K562 (cell line): Measurements from ENCODE around the gene PIKFYVE. TPM values are rescaled to one million over a fixed set of nuclear protein-coding genes. Genes with fewer than 3 reads are reported as not detected.

Experiments used
- ATAC-seq: fragments of 200-7000 bp; cut with Tn5 transposase; 3 replicates; pipeline ENCODE4 v1.9.1; 2020; ENCODE audit warnings: moderate library complexity
- BruUV-seq: library from RNA; stranded (reverse); fragments of 400-500 nt; replicated peaks from 2 replicates; lab custom pipeline; 2021; lab: Mats Ljungman, UMichigan
- CTCF ChIA-PET: fragments of 300-600 bp; formaldehyde crosslinking; extraction: SDS; loops from one replicate; lab custom pipeline; 2021; ENCODE audit warnings: low intra/inter-chr PET ratio; lab: Yijun Ruan, JAX
- POLR2A ChIA-PET: fragments of 300-600, 350-650 bp; sonication (Branson Sonifier 250); formaldehyde crosslinking; extraction: SDS; loops from one replicate; lab custom pipeline; 2021; ENCODE audit warnings: antibody characterized with exemption, inconsistent platforms; lab: Yijun Ruan, JAX
- DNase-seq, 4 experiments: peaks; one replicate each; pipeline versions ENCODE4 v3.0.0 to v3.0.0-alpha.2; 2011 to 2018; ENCODE audit warnings: low spot score in 3 of 4, mixed read lengths in 3 of 4; ENCODE audit errors: extremely low read depth in 1 of 4
- FAIRE-seq: peaks from 2 replicates; lab custom pipeline; 2011; peaks lifted over from hg19 to GRCh38; lab: Jason Lieb, UNC
- H2AFZ ChIP-seq: 2 replicates; pipeline ENCODE4 v1.6.0; 2011; ENCODE audit warnings: low read depth, low read length, control low read depth, inconsistent platforms
- H3K27ac ChIP-seq: fragments of 200-600 bp; 3 replicates; pipeline ENCODE4 v1.8.0; 2011; ENCODE audit warnings: low read depth, mild to moderate bottlenecking, control low read depth, inconsistent platforms, low read length, moderate library complexity, mixed read lengths; ENCODE audit errors: extremely low read depth
- H3K27me3 ChIP-seq, 2 experiments: fragments of 300-600 bp in 1 of 2; 2 replicates in 1 of 2; 3 replicates in 1 of 2; pipeline versions ENCODE4 v1.6.0 to v1.8.0; 2011; ENCODE audit warnings: inconsistent platforms in 2 of 2, low read length in 2 of 2, mild to moderate bottlenecking in 1 of 2, mixed read lengths in 1 of 2, moderate library complexity in 1 of 2; ENCODE audit not compliant: control insufficient read depth in 2 of 2, insufficient read depth in 2 of 2
- H3K36me3 ChIP-seq: fragments of 300-600 bp; 3 replicates; pipeline ENCODE4 v1.8.0; 2011; ENCODE audit warnings: mild to moderate bottlenecking, low read length, inconsistent platforms; ENCODE audit not compliant: control insufficient read depth, insufficient read depth
- H3K4me1 ChIP-seq, 2 experiments: fragments of 200-600 bp in 1 of 2; replicated peaks in 1 of 2; 2 replicates in 1 of 2; 3 replicates in 1 of 2; pipeline versions ENCODE4 v1.5.1 to v1.8.0; 2011; ENCODE audit warnings: inconsistent platforms in 2 of 2, low read length in 2 of 2, mild to moderate bottlenecking in 1 of 2, mixed read lengths in 1 of 2, moderate library complexity in 1 of 2; ENCODE audit not compliant: control insufficient read depth in 2 of 2, insufficient read depth in 2 of 2
- H3K4me2 ChIP-seq: 2 replicates; pipeline ENCODE4 v1.6.1; 2011; ENCODE audit warnings: low read length, control low read depth, inconsistent platforms, mixed read lengths; ENCODE audit not compliant: insufficient read depth
- H3K4me3 ChIP-seq: fragments of 200-600 bp; sonication (generic), shearing (Covaris generic); 2 replicates; pipeline ENCODE4 v1.5.1; 2016; ENCODE audit warnings: control low read depth, inconsistent platforms
- H3K79me2 ChIP-seq: fragments of 200-600 bp; 3 replicates; pipeline ENCODE4 v1.8.0; 2011; ENCODE audit warnings: low read length, inconsistent platforms; ENCODE audit not compliant: control insufficient read depth, insufficient read depth
- H3K9ac ChIP-seq, 2 experiments: 2 replicates each; pipeline versions ENCODE4 v1.6.0 to v1.6.1; 2011; ENCODE audit warnings: low read depth in 2 of 2, low read length in 2 of 2, control low read depth in 1 of 2, inconsistent platforms in 1 of 2, mild to moderate bottlenecking in 1 of 2, mixed read lengths in 1 of 2; ENCODE audit not compliant: insufficient read depth in 1 of 2
- H3K9me1 ChIP-seq: one replicate; pipeline ENCODE4 v1.6.0; 2011; ENCODE audit warnings: inconsistent platforms, mild to moderate bottlenecking, low read length, moderate library complexity; ENCODE audit not compliant: control insufficient read depth, insufficient read depth
- H3K9me3 ChIP-seq: replicated peaks from 2 replicates; pipeline ENCODE4 v1.5.1; 2011; ENCODE audit warnings: low read depth, low read length, inconsistent platforms; ENCODE audit not compliant: control insufficient read depth, insufficient read depth
- H4K20me1 ChIP-seq: replicated peaks from 2 replicates; pipeline ENCODE4 v1.6.1; 2011; ENCODE audit warnings: low read length, inconsistent platforms, mixed read lengths; ENCODE audit not compliant: control insufficient read depth, insufficient read depth
- ARID2 ChIP-seq: fragments of 450-650 bp; IDR thresholded peaks from 2 replicates; pipeline ENCODE4 v1.6.1; 2017; ENCODE audit warnings: antibody characterized with exemption, mild to moderate bottlenecking
- ELF1 ChIP-seq: fragments of 200-800 bp; sonication (Bioruptor generic); IDR thresholded peaks from 2 replicates; pipeline ENCODE4 v1.6.1; 2016; ENCODE audit warnings: missing genetic modification characterization, missing compliant biosample characterization
- NFYB ChIP-seq: IDR thresholded peaks from 2 replicates; pipeline ENCODE4 v1.6.1; 2011; ENCODE audit warnings: mild to moderate bottlenecking, moderate library complexity; ENCODE audit not compliant: insufficient read length; ENCODE audit errors: extremely low read depth
- POLR2A ChIP-seq: fragments of 450-650 bp; conservative IDR thresholded peaks from 2 replicates; pipeline ENCODE4 v1.6.1; 2016
- POLR2AphosphoS5 ChIP-seq: IDR thresholded peaks from 2 replicates; pipeline ENCODE4 v1.6.1; 2011; ENCODE audit warnings: mild to moderate bottlenecking, low read depth, low read length, moderate library complexity; ENCODE audit not compliant: control insufficient read depth, insufficient read depth
- POLR2G ChIP-seq: fragments of 200-400 bp; formaldehyde crosslinking; IDR thresholded peaks from 2 replicates; pipeline ENCODE4 v1.6.1; 2017; ENCODE audit warnings: low read depth, mild to moderate bottlenecking, antibody characterized with exemption, low read length, moderate library complexity
- SIX5 ChIP-seq, 2 experiments: IDR thresholded peaks; 2 replicates each; pipeline ENCODE4 v1.6.1; 2011; ENCODE audit warnings: low read length in 2 of 2, borderline replicate concordance in 1 of 2, low read depth in 1 of 2, mild to moderate bottlenecking in 1 of 2, moderate library complexity in 1 of 2; ENCODE audit not compliant: insufficient read depth in 1 of 2
- TAL1 ChIP-seq: fragments of 450-650 bp; IDR thresholded peaks from 2 replicates; pipeline ENCODE4 v1.6.1; 2016; ENCODE audit warnings: mild to moderate bottlenecking
- TEAD4 ChIP-seq, 2 experiments: sonication (generic) in 1 of 2; formaldehyde crosslinking in 1 of 2; IDR thresholded peaks; 2 replicates each; pipeline versions ENCODE4 v1.6.1 to v1.8.0; 2012 to 2022; ENCODE audit warnings: borderline replicate concordance in 1 of 2, inconsistent platforms in 1 of 2, low read length in 1 of 2, mild to moderate bottlenecking in 1 of 2, missing genetic modification reagents in 1 of 2
- ZBTB26 ChIP-seq: fragments of 450-650 bp; formaldehyde crosslinking; IDR thresholded peaks from 2 replicates; pipeline ENCODE4 v1.4.0; 2022; ENCODE audit warnings: missing genetic modification characterization
- WGBS: fragments of 100-300 bp; shearing (Covaris generic); methylation state at CpG from one replicate; pipeline ENCODE4 v1.1.6; 2016; ENCODE audit warnings: low coverage, mixed read lengths; ENCODE audit not compliant: insufficient coverage; ENCODE audit errors: missing lambda C conversion rate; 5-methylcytosine and 5-hydroxymethylcytosine counted together
- in situ Hi-C: fragments of 300-500 bp; cut with MboI; formaldehyde crosslinking; loops from 4 replicates; pipeline ENCODE4 v1.15.0; 2018; ENCODE audit warnings: inconsistent platforms, mixed read lengths
- intact Hi-C: fragments of 100-400 bp; cut with micrococcal nuclease; formaldehyde crosslinking; loops from 2 replicates; pipeline ENCODE4 v1.14.2; 2022
- polyA plus RNA-seq, 8 experiments: library from polyadenylated mRNA; depleted of rRNA in 4 of 8; stranded (reverse) in 5 of 8; unstranded in 3 of 8; fragments of >200 nt; fragmentation: Nextera tagmentation in 2 of 8; fragmentation: Illumina TruSeq in 1 of 8; extraction: Ambion mirVana in 2 of 8; extraction: Trizol in 1 of 8; gene quantifications; 2 replicates each; pipeline versions ENCODE4 v1.2.1 to v1.2.3, GENCODE V29; 2011 to 2014; ENCODE audit warnings: inconsistent platforms in 1 of 8, missing spikeins in 1 of 8
- total RNA-seq, 7 experiments: library from RNA; depleted of rRNA in 6 of 7; stranded (reverse); fragments of >200 nt in 6 of 7; fragmentation: Illumina TruSeq in 2 of 7; extraction: Trizol in 2 of 7; gene quantifications; 2 replicates each; pipeline versions ENCODE4 v1.2.1 to v1.2.3, GENCODE V29; 2011 to 2021; ENCODE audit warnings: low replicate concordance in 1 of 7

Gene PIKFYVE
- total and polyA plus RNA-seq, 9 of the 15 experiments (the other 6 are each of a cell fraction or from before 2014, with no cell fraction given): 3.6 to 25.6 (median 16.7) TPM

- CTCF ChIA-PET: no interaction called here
- FAIRE-seq: no peak
Observed at GRCh38 chr2:208358758-208359631, 92.9 kb downstream of the PIKFYVE start.

DNA sequence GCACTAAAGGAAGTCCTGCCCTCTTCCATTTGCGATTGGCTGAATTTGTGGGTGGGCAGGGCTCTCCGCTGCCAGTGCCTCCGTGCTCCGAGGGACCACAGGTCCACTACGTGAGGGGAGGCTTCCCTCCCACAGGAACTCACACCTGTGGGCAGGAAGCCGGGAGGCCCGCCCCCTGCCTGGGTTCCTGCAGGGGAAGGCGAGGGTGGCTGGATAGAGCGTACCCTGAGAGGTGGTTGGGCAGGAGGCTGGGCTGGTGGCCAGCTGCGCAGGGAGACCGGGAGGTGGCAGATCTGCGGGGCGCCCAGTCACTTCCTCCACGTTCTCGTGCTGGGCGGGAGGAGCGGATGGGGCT lies 93.6 kb downstream of the PIKFYVE start:
- CTCF ChIA-PET: no interaction called here
- no peaks in the 10 kb centered on the region for H3K9me3 ChIP-seq
- H3K9me1 ChIP-seq: no peaks in the 10 kb centered on the region
- H3K36me3 ChIP-seq: peaks cover 22% of the 10 kb centered on the region
- no peak overlapping the region for H3K27ac ChIP-seq
- H4K20me1 ChIP-seq: no peaks in the 10 kb centered on the region
- in situ Hi-C loops: no loop called here
- no peak overlapping the region for H3K9ac ChIP-seq
- intact Hi-C loops: no loop called here
- H3K4me3 ChIP-seq: no peak overlapping the region
- 80% methylated on average over 10 of the region's 17 CpGs for WGBS
- no peak for TF ChIP-seq TAL1
- TF ChIP-seq POLR2A: 0 out of 2 replicates have a peak, but pooled peaks have one; percentile 18
- TF ChIP-seq POLR2G: peak; percentile 66
- TF ChIP-seq ELF1 (tag): no peak
- TF ChIP-seq ZBTB26 (CRISPR knock-in tag): no peak
- no peak for TF ChIP-seq SIX5 (IDR thresholded peaks at IDR 0.05; ENCODE audit: borderline replicate concordance in 1 of 2, insufficient read depth in 1 of 2, low read depth in 1 of 2, low read length in 2 of 2)
- TF ChIP-seq TEAD4 (IDR thresholded peaks at IDR 0.05; ENCODE audit: low read length): no peak
- TF ChIP-seq TEAD4 (CRISPR knock-in tag; IDR thresholded peaks at IDR 0.05; ENCODE audit: borderline replicate concordance): no peak
- DNase-seq: peak in 2 of 4 experiments; percentile 9 to 13
- BruUV-seq: no TSS peak
- H3K27me3 ChIP-seq: no peaks in the 10 kb centered on the region
- no peak for FAIRE-seq
- peaks cover 0 to 7% of the 10 kb centered on the region in 2 experiments; a peak in 1 of 5 replicates for H3K4me1 ChIP-seq
- no peak overlapping the region for H3K4me2 ChIP-seq
- peak; percentile 70 for ATAC-seq
- H3K79me2 ChIP-seq: no peaks in the 10 kb centered on the region
- POLR2A ChIA-PET: no interaction called here
- no peak overlapping the region for H2AFZ ChIP-seq

More at GRCh38 chr2:208358758-208359631, 92.9 kb downstream of the PIKFYVE start:
- BruUV-seq: no TSS peak
- Histone ChIP-seq H3K79me2 (no peaks in the 10 kb centered on the region), H3K9me1 (no peaks in the 10 kb centered on the region), H3K27me3 (no peaks in the 10 kb centered on the region), H3K4me2 (no peak overlapping the region), H3K9ac (no peak overlapping the region), H3K4me3 (no peak overlapping the region), H3K9me3 (no peaks in the 10 kb centered on the region), H4K20me1 (no peaks in the 10 kb centered on the region), H2AFZ (no peak overlapping the region), H3K27ac (no peak overlapping the region), H3K4me1 (peaks cover 0 to 7% of the 10 kb centered on the region in 2 experiments; a peak in 1 of 5 replicates), H3K36me3 (peaks cover 28% of the 10 kb centered on the region)
- POLR2A ChIA-PET: no interaction called here
- intact Hi-C loops: no loop called here
- WGBS: 86% methylated on average over 10 of the region's 10 CpGs
- TF ChIP-seq POLR2AphosphoS5 (0 out of 2 replicates have a peak, but pooled peaks have one; percentile 11), NFYB (peak; percentile 28), ARID2 (no peak), POLR2A (0 out of 2 replicates have a peak, but pooled peaks have one; percentile 44)
- in situ Hi-C loops: no loop called here
- DNase-seq: no peak
- ATAC-seq: peak; percentile 24; the same call in 2 of the 3 replicates
